Activated CD4-positive, alpha-beta T cell treated with anti-CD3 and anti-CD28 coated beads, Interleukin-2, amount 50 U/mL, for 48 hours (primary cell): ENCODE data around the gene PIN4.
"Not testable (repeated sequence)": the region's sequence is repeated elsewhere in the genome, so short reads cannot be mapped to it uniquely, and the experiment has no call there.

ENCODE experiments used
- DNase-seq, 2 experiments: peaks; one replicate each; pipeline ENCODE4 v3.0.0-alpha.2; 2020

The PIN4 gene

GRCh38 chrX:72202792-72203401 is 21.3 kb downstream of the PIN4 start:
- no peak for DNase-seq

GRCh38 chrX:72203421-72203820 is 21.9 kb downstream of the PIN4 start:
- DNase-seq, result no peak

GRCh38 chrX:72205706-72206105 is 24.1 kb downstream of the PIN4 start:
- no peak for DNase-seq

GRCh38 chrX:72207366-72207765 is 25.8 kb downstream of the PIN4 start:
- DNase-seq, result no peak

- no peak for DNase-seq
Measured at GRCh38 chrX:72208126-72208800, 26.7 kb downstream of the PIN4 start.

GRCh38 chrX:72216973-72217372 is 35.4 kb downstream of the PIN4 start:
- no peak for DNase-seq

- not testable (repeated sequence) for DNase-seq
Measured at GRCh38 chrX:72220375-72220774, 38.8 kb downstream of the PIN4 start.

GRCh38 chrX:72230290-72230689 is 48.7 kb downstream of the PIN4 start:
- DNase-seq, result no peak

- no peak for DNase-seq
Measured at GRCh38 chrX:72236841-72237240, 55.3 kb downstream of the PIN4 start.

- no peak for DNase-seq
Measured at GRCh38 chrX:72238183-72238582, 56.6 kb downstream of the PIN4 start.

GRCh38 chrX:72238721-72239475 is 57.3 kb downstream of the PIN4 start, which contains the start of gene ERCC6L:
Gene ERCC6L, minus strand, starts transcription at chrX:72239027. Its CDS starts 116 bp downstream, at chrX:72238911.
- DNase-seq, result peak; percentile 82 to 87

- DNase-seq, result no peak
Measured at GRCh38 chrX:72240976-72241375, 59.4 kb downstream of the PIN4 start.

GRCh38 chrX:72243472-72243871 is 61.9 kb downstream of the PIN4 start:
- DNase-seq, result no peak

- DNase-seq, result peak; percentile 46 to 47
Measured at GRCh38 chrX:72245461-72246089, 64.0 kb downstream of the PIN4 start.

GRCh38 chrX:72247206-72247942 is 65.8 kb downstream of the PIN4 start:
- DNase-seq, result no peak
